Choroid plexus epithelial cell (primary cell): Measurements from ENCODE around the gene NPL.

ENCODE experiments used
- DNase-seq: peaks from one replicate; pipeline ENCODE4 v3.0.0-alpha.2; 2010; ENCODE audit warnings: low read depth
- H3K4me3 ChIP-seq: 2 replicates; pipeline ENCODE4 v1.5.1; 2011; ENCODE audit warnings: low read depth, mild to moderate bottlenecking, control low read depth, low read length, moderate library complexity
- TF ChIP-seq, protein P1 (sequence below): conservative IDR thresholded peaks from 2 replicates; pipeline ENCODE4 v1.5.1; 2011; ENCODE audit warnings: low read depth, mild to moderate bottlenecking, control low read depth, inconsistent platforms, low read length, moderate library complexity

Gene NPL

DNA sequence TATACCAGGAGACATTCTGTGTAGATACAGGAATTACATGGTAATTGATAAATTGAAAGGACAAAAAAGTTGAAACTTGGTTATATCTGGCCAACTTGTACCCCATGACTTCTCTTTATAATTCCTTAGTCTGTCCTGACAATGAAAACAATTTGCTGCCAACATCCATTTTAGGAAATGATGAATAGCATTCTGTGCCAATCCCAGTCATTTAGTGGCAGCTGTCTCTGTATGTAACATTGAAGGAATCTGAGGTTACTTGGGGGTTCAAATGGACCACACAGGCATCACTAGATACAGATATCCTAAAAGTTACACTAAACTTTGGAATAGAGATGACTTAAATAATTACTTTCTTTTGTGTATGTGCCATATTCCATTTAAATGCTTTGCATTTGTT is 87.8 kb downstream of the NPL start:
- DNase-seq = no peak
- no peak overlapping the region for H3K4me3 ChIP-seq
- TF ChIP-seq, protein P1, sequence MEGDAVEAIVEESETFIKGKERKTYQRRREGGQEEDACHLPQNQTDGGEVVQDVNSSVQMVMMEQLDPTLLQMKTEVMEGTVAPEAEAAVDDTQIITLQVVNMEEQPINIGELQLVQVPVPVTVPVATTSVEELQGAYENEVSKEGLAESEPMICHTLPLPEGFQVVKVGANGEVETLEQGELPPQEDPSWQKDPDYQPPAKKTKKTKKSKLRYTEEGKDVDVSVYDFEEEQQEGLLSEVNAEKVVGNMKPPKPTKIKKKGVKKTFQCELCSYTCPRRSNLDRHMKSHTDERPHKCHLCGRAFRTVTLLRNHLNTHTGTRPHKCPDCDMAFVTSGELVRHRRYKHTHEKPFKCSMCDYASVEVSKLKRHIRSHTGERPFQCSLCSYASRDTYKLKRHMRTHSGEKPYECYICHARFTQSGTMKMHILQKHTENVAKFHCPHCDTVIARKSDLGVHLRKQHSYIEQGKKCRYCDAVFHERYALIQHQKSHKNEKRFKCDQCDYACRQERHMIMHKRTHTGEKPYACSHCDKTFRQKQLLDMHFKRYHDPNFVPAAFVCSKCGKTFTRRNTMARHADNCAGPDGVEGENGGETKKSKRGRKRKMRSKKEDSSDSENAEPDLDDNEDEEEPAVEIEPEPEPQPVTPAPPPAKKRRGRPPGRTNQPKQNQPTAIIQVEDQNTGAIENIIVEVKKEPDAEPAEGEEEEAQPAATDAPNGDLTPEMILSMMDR = no peak

DNA sequence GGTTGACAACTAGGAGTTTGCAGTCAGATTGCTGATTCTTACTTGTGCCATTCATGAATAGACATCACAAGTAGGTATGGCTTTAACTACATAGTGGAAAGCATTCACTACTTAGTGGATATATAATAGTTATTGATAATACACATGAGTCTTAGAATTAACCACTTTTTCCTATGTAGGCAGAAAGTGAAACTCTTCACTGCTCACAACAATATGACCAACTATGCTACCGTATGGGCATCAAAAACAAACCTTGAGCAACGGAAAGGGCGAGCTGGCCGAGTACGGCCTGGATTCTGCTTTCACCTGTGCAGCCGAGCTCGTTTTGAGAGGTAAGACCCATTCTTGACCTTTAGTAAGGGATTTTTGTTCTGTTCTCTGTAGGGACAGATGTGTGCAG is 88.3 kb downstream of the NPL start:
- no peak overlapping the region for H3K4me3 ChIP-seq
- TF ChIP-seq, protein P1 = no peak
- no peak for DNase-seq
